OCI-LY3 (cell line): ENCODE data around the gene NOD2.

ENCODE experiments used
- H2AFZ ChIP-seq: fragments of 200-600, 300-600 bp; shearing (Covaris generic); 2 replicates; pipeline ENCODE4 v1.6.0; 2014; ENCODE audit warnings: antibody characterized with exemption, low read depth, low read length
- H3K27ac ChIP-seq: fragments of 200-600, 300-600 bp; sonication (generic); 2 replicates; pipeline ENCODE4 v1.5.1; 2014; ENCODE audit warnings: mild to moderate bottlenecking, low read length, moderate library complexity, mixed read lengths
- H3K27me3 ChIP-seq: fragments of 200-600, 300-600 bp; sonication (generic); 2 replicates; pipeline ENCODE4 v1.6.1; 2014; ENCODE audit warnings: low read depth, low read length, mixed read lengths
- H3K36me3 ChIP-seq: fragments of 200-600, 300-600 bp; sonication (generic); replicated peaks from 2 replicates; pipeline ENCODE3; 2014; ENCODE audit warnings: low read depth, low read length, mixed read lengths
- H3K4me1 ChIP-seq: fragments of 300-600, 200-600 bp; sonication (generic); 2 replicates; pipeline ENCODE4 v1.6.1; 2014; ENCODE audit warnings: low read length, mixed read lengths
- H3K4me2 ChIP-seq: fragments of 200-600, 300-600 bp; sonication (generic); 2 replicates; pipeline ENCODE4 v1.6.1; 2014; ENCODE audit warnings: low read length, mixed read lengths
- H3K4me3 ChIP-seq: fragments of 300-600, 200-600 bp; sonication (generic); 2 replicates; pipeline ENCODE4 v1.5.1; 2014; ENCODE audit warnings: antibody characterized with exemption, mild to moderate bottlenecking, low read length, moderate library complexity
- H3K79me2 ChIP-seq: fragments of 300-600, 200-600 bp; shearing (Covaris generic); 2 replicates; pipeline ENCODE4 v1.6.1; 2014; ENCODE audit warnings: mild to moderate bottlenecking, low read length, mixed read lengths
- H3K9ac ChIP-seq: fragments of 300-600, 200-600 bp; shearing (Covaris generic); 2 replicates; pipeline ENCODE4 v1.6.0; 2014; ENCODE audit warnings: mild to moderate bottlenecking, low read length, moderate library complexity
- H3K9me3 ChIP-seq: fragments of 200-600, 300-600 bp; shearing (Covaris generic); 2 replicates; pipeline ENCODE4 v1.6.1; 2014; ENCODE audit warnings: low read length, mixed read lengths; ENCODE audit not compliant: insufficient read depth
- H4K20me1 ChIP-seq: fragments of 200-600, 300-600 bp; sonication (generic); 2 replicates; pipeline ENCODE4 v1.6.1; 2016; ENCODE audit warnings: low read length, mixed read lengths; ENCODE audit not compliant: insufficient read depth
- EZH2phosphoT487 ChIP-seq: fragments of 200-600 bp; shearing (Covaris generic); IDR thresholded peaks from 2 replicates; pipeline ENCODE4 v1.6.1; 2018; ENCODE audit warnings: antibody characterized with exemption, mixed run types, low read depth
- TF ChIP-seq, protein P1 (sequence below): fragments of 200-600, 300-600 bp; sonication (generic); IDR thresholded peaks from 2 replicates; pipeline ENCODE4 v1.5.1; 2014; ENCODE audit warnings: antibody characterized with exemption, low read length, low read depth

Gene NOD2

GRCh38 chr16:50667497-50668367 lies 25.7 kb upstream of the NOD2 start:
- Histone ChIP-seq H2AFZ (no peak overlapping the region), H3K9me3 (peaks cover 13% of the 10 kb centered on the region; the same call in 1 of the 2 replicates), H4K20me1 (no peaks in the 10 kb centered on the region), H3K79me2 (no peaks in the 10 kb centered on the region), H3K27me3 (no peaks in the 10 kb centered on the region), H3K9ac (no peak overlapping the region), H3K36me3 (peaks cover 18% of the 10 kb centered on the region), H3K4me1 (peaks cover 9% of the 10 kb centered on the region; the same call in 1 of the 2 replicates), H3K4me2 (no peak overlapping the region), H3K27ac (no peak overlapping the region), H3K4me3 (no peak overlapping the region)
- TF ChIP-seq, protein P1, sequence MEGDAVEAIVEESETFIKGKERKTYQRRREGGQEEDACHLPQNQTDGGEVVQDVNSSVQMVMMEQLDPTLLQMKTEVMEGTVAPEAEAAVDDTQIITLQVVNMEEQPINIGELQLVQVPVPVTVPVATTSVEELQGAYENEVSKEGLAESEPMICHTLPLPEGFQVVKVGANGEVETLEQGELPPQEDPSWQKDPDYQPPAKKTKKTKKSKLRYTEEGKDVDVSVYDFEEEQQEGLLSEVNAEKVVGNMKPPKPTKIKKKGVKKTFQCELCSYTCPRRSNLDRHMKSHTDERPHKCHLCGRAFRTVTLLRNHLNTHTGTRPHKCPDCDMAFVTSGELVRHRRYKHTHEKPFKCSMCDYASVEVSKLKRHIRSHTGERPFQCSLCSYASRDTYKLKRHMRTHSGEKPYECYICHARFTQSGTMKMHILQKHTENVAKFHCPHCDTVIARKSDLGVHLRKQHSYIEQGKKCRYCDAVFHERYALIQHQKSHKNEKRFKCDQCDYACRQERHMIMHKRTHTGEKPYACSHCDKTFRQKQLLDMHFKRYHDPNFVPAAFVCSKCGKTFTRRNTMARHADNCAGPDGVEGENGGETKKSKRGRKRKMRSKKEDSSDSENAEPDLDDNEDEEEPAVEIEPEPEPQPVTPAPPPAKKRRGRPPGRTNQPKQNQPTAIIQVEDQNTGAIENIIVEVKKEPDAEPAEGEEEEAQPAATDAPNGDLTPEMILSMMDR = peak; percentile 34
- no peak for TF ChIP-seq EZH2phosphoT487

- no peak overlapping the region for H3K27ac ChIP-seq
- no peak overlapping the region for H3K9ac ChIP-seq
- H3K4me2 ChIP-seq = no peak overlapping the region
- TF ChIP-seq EZH2phosphoT487 = no peak
- TF ChIP-seq, protein P1 = no peak
- no peak overlapping the region for H2AFZ ChIP-seq
- no peaks in the 10 kb centered on the region for H3K79me2 ChIP-seq
- peaks cover 9% of the 10 kb centered on the region; the same call in 1 of the 2 replicates for H3K4me1 ChIP-seq
- H3K36me3 ChIP-seq = peaks cover 25% of the 10 kb centered on the region
- H3K4me3 ChIP-seq = no peak overlapping the region
- H4K20me1 ChIP-seq = no peaks in the 10 kb centered on the region
- peaks cover 13% of the 10 kb centered on the region; the same call in 1 of the 2 replicates for H3K9me3 ChIP-seq
- no peaks in the 10 kb centered on the region for H3K27me3 ChIP-seq
Measured at GRCh38 chr16:50668368-50669008, 24.9 kb upstream of the NOD2 start.

GRCh38 chr16:50669741-50670140 lies 23.7 kb upstream of the NOD2 start:
- Histone ChIP-seq H3K4me3 (no peak overlapping the region), H2AFZ (no peak overlapping the region), H3K9me3 (peaks cover 13% of the 10 kb centered on the region; the same call in 1 of the 2 replicates), H3K27me3 (no peaks in the 10 kb centered on the region), H3K4me1 (peaks cover 9% of the 10 kb centered on the region; the same call in 1 of the 2 replicates), H3K27ac (no peak overlapping the region), H3K9ac (no peak overlapping the region), H3K4me2 (no peak overlapping the region), H3K79me2 (no peaks in the 10 kb centered on the region), H3K36me3 (peaks cover 36% of the 10 kb centered on the region), H4K20me1 (no peaks in the 10 kb centered on the region)
- no peak for TF ChIP-seq EZH2phosphoT487
- TF ChIP-seq, protein P1 = no peak

DNA sequence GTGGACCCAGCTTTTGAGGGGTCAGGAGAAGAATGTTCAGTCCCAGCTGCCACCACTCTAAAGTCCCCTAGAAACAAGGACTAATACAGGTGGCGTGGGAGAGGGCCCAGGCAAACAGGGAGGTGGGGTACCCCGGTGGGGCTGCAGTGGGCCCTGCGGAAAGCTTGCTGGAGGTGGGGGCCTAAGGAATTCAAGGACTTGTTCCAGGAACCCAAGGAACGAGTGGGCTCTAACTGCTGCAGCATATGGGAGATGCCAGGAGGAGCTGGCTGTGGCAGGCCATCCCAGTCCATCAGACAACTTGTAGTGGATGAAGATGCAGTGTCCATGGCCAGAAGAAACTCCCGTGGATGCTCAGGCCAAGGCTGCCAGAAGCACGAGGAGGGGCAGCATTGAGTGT lies 22.9 kb upstream of the NOD2 start:
- Histone ChIP-seq H3K9ac (no peak overlapping the region), H3K27me3 (no peaks in the 10 kb centered on the region), H2AFZ (no peak overlapping the region), H3K4me1 (peaks cover 9% of the 10 kb centered on the region; the same call in 1 of the 2 replicates), H3K4me2 (no peak overlapping the region), H3K79me2 (no peaks in the 10 kb centered on the region), H3K9me3 (peaks cover 13% of the 10 kb centered on the region; the same call in 1 of the 2 replicates), H3K4me3 (no peak overlapping the region), H4K20me1 (no peaks in the 10 kb centered on the region), H3K27ac (no peak overlapping the region), H3K36me3 (peaks cover 40% of the 10 kb centered on the region)
- TF ChIP-seq, protein P1 = no peak
- no peak for TF ChIP-seq EZH2phosphoT487
